SK-N-SH (cell line): ENCODE data around the gene TRIM22. TPM values are rescaled to one million over a fixed set of nuclear protein-coding genes. Genes with fewer than 3 reads are reported as not detected.

Experiments
- CTCF ChIA-PET: fragments of 300-600, 350-600 bp; formaldehyde crosslinking; extraction: SDS; loops from one replicate; lab custom pipeline; 2021; lab: Yijun Ruan, JAX
- POLR2A ChIA-PET: fragments of 350-600 bp; sonication (Branson Sonifier 250); formaldehyde crosslinking; extraction: SDS; loops from one replicate; lab custom pipeline; 2020; ENCODE audit warnings: antibody characterized with exemption, inconsistent platforms; lab: Yijun Ruan, JAX
- DNase-seq: peaks from one replicate; pipeline ENCODE4 v3.0.0; 2012
- H2AFZ ChIP-seq: fragments of 200-600 bp; sonication (generic); 2 replicates; pipeline ENCODE4 v1.8.1; 2016; ENCODE audit warnings: antibody characterized with exemption, mild to moderate bottlenecking, low read depth
- H3F3A ChIP-seq: fragments of 200-600 bp; sonication (generic); replicated peaks from 2 replicates; pipeline ENCODE3; 2016; ENCODE audit warnings: antibody characterized with exemption, mild to moderate bottlenecking; ENCODE audit not compliant: insufficient read depth
- H3K27ac ChIP-seq, 2 experiments: fragments of 200-500 bp in 1 of 2; fragments of 200-600 bp in 1 of 2; sonication (Bioruptor generic) in 1 of 2; sonication (generic), shearing (Covaris generic) in 1 of 2; 2 replicates each; pipeline versions ENCODE4 v1.5.1 to v1.6.1; 2014 to 2016; ENCODE audit warnings: low read depth in 2 of 2, inconsistent platforms in 1 of 2, low read length in 1 of 2, mild to moderate bottlenecking in 1 of 2, mixed read lengths in 1 of 2
- H3K27me3 ChIP-seq: fragments of 200-600 bp; sonication (generic), shearing (Covaris generic); 2 replicates; pipeline ENCODE4 v1.6.1; 2016; ENCODE audit warnings: mixed run types; ENCODE audit not compliant: insufficient read depth
- H3K36me3 ChIP-seq, 2 experiments: fragments of 200-500 bp in 1 of 2; fragments of 200-600 bp in 1 of 2; sonication (Bioruptor generic) in 1 of 2; sonication (generic) in 1 of 2; replicated peaks in 1 of 2; 2 replicates each; pipeline versions ENCODE3 to v1.5.1; 2014 to 2016; ENCODE audit warnings: low read length in 1 of 2, mild to moderate bottlenecking in 1 of 2; ENCODE audit not compliant: insufficient read depth in 2 of 2, control insufficient read depth in 1 of 2
- H3K4me1 ChIP-seq, 2 experiments: fragments of 200-500 bp in 1 of 2; fragments of 200-600 bp in 1 of 2; sonication (Bioruptor generic) in 1 of 2; sonication (generic), shearing (Covaris generic) in 1 of 2; 2 replicates each; pipeline versions ENCODE4 v1.5.1 to v1.6.1; 2014 to 2016; ENCODE audit warnings: low read depth in 1 of 2, low read length in 1 of 2, mixed run types in 1 of 2; ENCODE audit not compliant: insufficient read depth in 2 of 2, control insufficient read depth in 1 of 2
- H3K4me2 ChIP-seq: fragments of 200-600 bp; sonication (generic), shearing (Covaris generic); 2 replicates; pipeline ENCODE4 v1.6.1; 2017; ENCODE audit warnings: mixed run types
- H3K4me3 ChIP-seq, 2 experiments: fragments of 200-500 bp in 1 of 2; fragments of 200-600 bp in 1 of 2; sonication (Bioruptor generic) in 1 of 2; sonication (generic), shearing (Covaris generic) in 1 of 2; 2 replicates each; pipeline versions ENCODE4 v1.5.1 to v1.8.1; 2014 to 2016; ENCODE audit warnings: low read depth in 2 of 2, inconsistent platforms in 1 of 2, low read length in 1 of 2, mild to moderate bottlenecking in 1 of 2, mixed read lengths in 1 of 2, moderate library complexity in 1 of 2
- H3K79me2 ChIP-seq: fragments of 200-600 bp; sonication (generic); 2 replicates; pipeline ENCODE4 v1.8.1; 2017; ENCODE audit warnings: mild to moderate bottlenecking; ENCODE audit not compliant: insufficient read depth
- H3K9ac ChIP-seq: fragments of 200-600 bp; sonication (generic); 2 replicates; pipeline ENCODE4 v1.6.1; 2017; ENCODE audit warnings: mixed run types
- H3K9me2 ChIP-seq: fragments of 200-600 bp; sonication (generic); 2 replicates; pipeline ENCODE4 v1.6.1; 2017; ENCODE audit warnings: mixed run types
- H3K9me3 ChIP-seq: fragments of 200-600 bp; sonication (generic); 2 replicates; pipeline ENCODE4 v1.6.1; 2017; ENCODE audit warnings: mixed run types, mild to moderate bottlenecking, moderate library complexity
- H4K20me1 ChIP-seq: fragments of 200-600 bp; sonication (generic); 2 replicates; pipeline ENCODE4 v1.6.1; 2017; ENCODE audit warnings: mild to moderate bottlenecking, mixed run types; ENCODE audit not compliant: insufficient read depth
- CTCF ChIP-seq: fragments of 200-600 bp; sonication (generic); IDR thresholded peaks from 2 replicates; pipeline ENCODE4 v1.6.1; 2017; ENCODE audit warnings: antibody characterized with exemption, mild to moderate bottlenecking, moderate library complexity
- ELF1 ChIP-seq: IDR thresholded peaks from 2 replicates; pipeline ENCODE4 v1.4.0; 2012
- EP300 ChIP-seq, 2 experiments: IDR thresholded peaks; 2 replicates each; pipeline versions ENCODE4 v1.4.0 to v1.6.1; 2012; ENCODE audit warnings: borderline replicate concordance in 1 of 2, low read depth in 1 of 2, low read length in 1 of 2
- FOSL2 ChIP-seq: IDR thresholded peaks from 2 replicates; pipeline ENCODE4 v1.4.0; 2012; ENCODE audit warnings: low read depth, mild to moderate bottlenecking, moderate library complexity, borderline replicate concordance
- FOXJ3 ChIP-seq: sonication (generic); formaldehyde crosslinking; IDR thresholded peaks from 2 replicates; pipeline ENCODE4 v1.5.1; 2020; ENCODE audit warnings: mild to moderate bottlenecking, missing genetic modification reagents
- FOXM1 ChIP-seq: IDR thresholded peaks from 2 replicates; pipeline ENCODE4 v1.4.0; 2012; ENCODE audit warnings: low read depth, mild to moderate bottlenecking
- JUND ChIP-seq: IDR thresholded peaks from 2 replicates; pipeline ENCODE4 v1.4.0; 2012
- MEF2A ChIP-seq: IDR thresholded peaks from 2 replicates; pipeline ENCODE4 v1.4.0; 2012; ENCODE audit warnings: low read depth, borderline replicate concordance
- NFIC ChIP-seq: IDR thresholded peaks from 2 replicates; pipeline ENCODE4 v1.4.0; 2012; ENCODE audit warnings: borderline replicate concordance
- PBX3 ChIP-seq: IDR thresholded peaks from 2 replicates; pipeline ENCODE4; 2012
- RCOR1 ChIP-seq: fragments of 150-350 bp; IDR thresholded peaks from 2 replicates; pipeline ENCODE4 v1.6.1; 2017; ENCODE audit warnings: antibody characterized with exemption, low read length
- REST ChIP-seq: IDR thresholded peaks from 2 replicates; pipeline ENCODE4 v1.6.1; 2012; ENCODE audit warnings: mild to moderate bottlenecking, low read depth, low read length, moderate library complexity
- RFX5 ChIP-seq: IDR thresholded peaks from 2 replicates; pipeline ENCODE4 v1.6.1; 2012; ENCODE audit warnings: mild to moderate bottlenecking, improper control_type of control experiment, low read length
- RXRA ChIP-seq: IDR thresholded peaks from 2 replicates; pipeline ENCODE4 v1.4.0; 2012; ENCODE audit warnings: low read depth, mild to moderate bottlenecking, borderline replicate concordance
- SMC3 ChIP-seq: IDR thresholded peaks from 2 replicates; pipeline ENCODE4 v1.6.1; 2012; ENCODE audit warnings: low read depth, low read length, improper control_type of control experiment
- TCF12 ChIP-seq: IDR thresholded peaks from 2 replicates; pipeline ENCODE4 v1.4.0; 2012
- TEAD4 ChIP-seq: IDR thresholded peaks from 2 replicates; pipeline ENCODE4 v1.4.0; 2012; ENCODE audit warnings: mild to moderate bottlenecking, borderline replicate concordance; ENCODE audit not compliant: insufficient read depth
- WGBS: methylation state at CpG from one replicate; pipeline ENCODE4 v1.1.6; 2017; ENCODE audit warnings: low lambda C conversion rate; 5-methylcytosine and 5-hydroxymethylcytosine counted together
- polyA plus RNA-seq, 3 experiments: library from polyadenylated mRNA; depleted of rRNA; stranded (reverse); fragments of >200 nt; gene quantifications; 2 replicates each; pipeline ENCODE4 v1.2.3, GENCODE V29; 2012

The TRIM22 gene
- polyA plus RNA-seq, 1 of the 3 experiments (the other 2 are of a cell fraction): 47.1 TPM

DNA sequence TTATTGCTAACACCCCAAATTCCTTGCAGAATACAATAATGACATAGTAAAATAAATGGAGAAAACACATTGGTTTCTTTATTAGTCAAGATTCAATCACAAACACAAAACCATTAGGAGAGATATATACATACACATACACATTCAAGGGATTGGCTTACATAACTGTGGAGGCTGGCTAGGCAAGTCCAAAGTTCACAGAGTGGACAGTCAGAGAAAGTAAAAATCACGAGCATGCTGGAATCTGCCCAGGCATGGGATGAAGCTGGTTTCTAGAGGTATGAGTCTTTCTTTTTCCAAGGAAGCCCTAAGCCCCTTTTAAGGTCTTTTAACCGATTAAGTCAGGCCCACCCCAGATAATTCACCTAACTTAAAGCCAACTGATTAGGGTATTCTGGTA, 33.0 kb downstream of the TRIM22 start:
- POLR2A ChIA-PET: no interaction called here

GRCh38 chr11:5726351-5726750, 36.8 kb downstream of the TRIM22 start:
- WGBS: 0% methylated on average over 1 of the region's 1 CpG
- Histone ChIP-seq H3K4me2 (no peak overlapping the region), H3K9me2 (no peaks in the 10 kb centered on the region), H3K4me3 (no peak overlapping the region), H3K9ac (no peak overlapping the region), H3K79me2 (no peaks in the 10 kb centered on the region), H3K27me3 (no peaks in the 10 kb centered on the region; the same call in 1 of the 2 replicates), H3K27ac (no peak overlapping the region), H3K9me3 (no peaks in the 10 kb centered on the region), H4K20me1 (no peaks in the 10 kb centered on the region), H3K4me1 (no peaks in the 10 kb centered on the region), H3F3A (no peaks in the 10 kb centered on the region), H3K36me3 (no peaks in the 10 kb centered on the region), H2AFZ (no peak overlapping the region)
- no peak for DNase-seq
- TF ChIP-seq JUND (no peak), PBX3 (no peak), RFX5 (no peak), FOXM1 (no peak), TEAD4 (no peak), EP300 (IDR thresholded peaks at IDR 0.05; ENCODE audit: borderline replicate concordance in 1 of 2, low read depth in 1 of 2, low read length in 1 of 2) (no peak), FOXJ3 (CRISPR knock-in tag) (no peak), RXRA (no peak), FOSL2 (no peak), MEF2A (no peak), TCF12 (no peak), NFIC (no peak), RCOR1 (no peak), CTCF (no peak), ELF1 (no peak), SMC3 (no peak), REST (no peak)
- CTCF ChIA-PET: interaction anchor here (0.6 kb wide), 1 partner anchor 71 kb away, joined by 4 read pairs; no protein-coding TSS in a partner anchor
- POLR2A ChIA-PET: no interaction called here

More for the DNA sequence above, 33.0 kb downstream of the TRIM22 start:
- Histone ChIP-seq H3K79me2 (no peaks in the 10 kb centered on the region), H4K20me1 (no peaks in the 10 kb centered on the region), H3K4me1 (no peaks in the 10 kb centered on the region), H3K4me3 (no peak overlapping the region), H2AFZ (no peak overlapping the region), H3K27me3 (no peaks in the 10 kb centered on the region; the same call in 1 of the 2 replicates), H3K36me3 (no peaks in the 10 kb centered on the region), H3K9me3 (no peaks in the 10 kb centered on the region), H3K9me2 (no peaks in the 10 kb centered on the region), H3K27ac (no peak overlapping the region), H3F3A (no peaks in the 10 kb centered on the region), H3K9ac (no peak overlapping the region), H3K4me2 (no peak overlapping the region)
- no peak for DNase-seq
- TF ChIP-seq RXRA: no peak
- no peak for TF ChIP-seq FOXM1
- TF ChIP-seq TCF12: no peak
- CTCF ChIA-PET: no interaction called here
- 0% methylated on average over 2 of the region's 2 CpGs for WGBS
